Adrenal gland (tissue), 12 donors: ENCODE data around the gene MBNL1. TPM values are rescaled to one million over a fixed set of nuclear protein-coding genes. Genes with fewer than 3 reads are reported as not detected.

Source experiments
- DNase-seq, 7 donors: peaks; one replicate each; pipeline ENCODE4 v3.0.0-alpha.2; 2019 to 2020
- H3K27ac ChIP-seq, 5 donors: fragments of 200-600 bp; sonication (generic) in 4 of 5; 1 replicate in 3 of 5; 2 replicates in 2 of 5; pipeline versions ENCODE4 v1.5.1 to v1.8.0; 2016 to 2020; ENCODE audit warnings: mild to moderate bottlenecking in 1 of 5
- H3K27me3 ChIP-seq: fragments of 200-600 bp; 2 replicates; pipeline ENCODE4 v1.8.0; 2021
- H3K36me3 ChIP-seq, 2 donors: fragments of 200-600 bp; replicated peaks in 1 of 2; 1 replicate in 1 of 2; 2 replicates in 1 of 2; pipeline versions ENCODE4 v1.5.1 to v1.8.0; 2018 to 2022
- H3K4me1 ChIP-seq, 2 donors: fragments of 200-600 bp; replicated peaks in 1 of 2; 1 replicate in 1 of 2; 2 replicates in 1 of 2; pipeline versions ENCODE4 v1.5.1 to v1.8.0; 2018 to 2021
- H3K4me3 ChIP-seq, 4 donors: fragments of 200-600 bp; sonication (generic) in 3 of 4; one replicate each; pipeline ENCODE4 v1.5.1; 2016 to 2018
- H3K9me3 ChIP-seq, 3 donors: fragments of 200-600 bp; sonication (generic) in 1 of 3; replicated peaks in 1 of 3; 1 replicate in 2 of 3; 2 replicates in 1 of 3; pipeline versions ENCODE4 v1.5.1 to v1.8.0; 2016 to 2021
- POLR2A ChIP-seq, 2 donors: fragments of 450-650 bp; IDR thresholded peaks; one replicate each; pipeline ENCODE4 v1.6.1; 2017; ENCODE audit warnings: antibody characterized with exemption in 2 of 2, mild to moderate bottlenecking in 2 of 2, moderate library complexity in 1 of 2
- WGBS, 4 donors: extraction: QIAGEN DNeasy Blood & Tissue Kit in 2 of 4; methylation state at CpG; one replicate each; pipeline versions ENCODE4 v1.1.5 to v1.1.7; 2013 to 2017; 5-methylcytosine and 5-hydroxymethylcytosine counted together
- intact Hi-C, 2 donors: fragments of 100-400 bp; cut with DNase I; formaldehyde crosslinking; loops; one replicate each; pipeline versions ENCODE4 v1.14.1 to v1.15.0; 2022 to 2023
- polyA plus RNA-seq, 3 donors: library from polyadenylated mRNA; stranded (reverse); fragments of 200-250 nt in 2 of 3; fragments of 350-450 nt in 1 of 3; fragmentation: Illumina TruSeq in 1 of 3; extraction: RNeasy Lipid Tissue Mini Kit (QIAGEN cat#74804) in 1 of 3; gene quantifications; one replicate each; pipeline ENCODE4 v1.2.3, GENCODE V29; 2013 to 2014
- total RNA-seq, 9 donors: library from RNA; depleted of rRNA in 4 of 9; stranded (reverse); fragments of >200 nt in 4 of 9; fragments of 120-200 nt in 1 of 9; fragmentation: NEBNext Ultra II Directional in 1 of 9; extraction: Animal tissue kit (Norgen Biotek cat#: 25700) in 1 of 9; gene quantifications; one replicate each; pipeline versions ENCODE4 v1.1.0 to v1.2.4, GENCODE V29; 2013 to 2023
- TF ChIP-seq, protein P1 (sequence below), 6 experiments: fragments of 450-650 bp in 4 of 6; fragments of 200-600 bp in 2 of 6; sonication (generic) in 1 of 6; IDR thresholded peaks; 1 replicate in 5 of 6; 2 replicates in 1 of 6; pipeline versions ENCODE4 v1.5.1 to v1.8.0; 2016 to 2021; ENCODE audit warnings: antibody characterized with exemption in 6 of 6, mild to moderate bottlenecking in 2 of 6, moderate library complexity in 1 of 6
- donor health status: healthy with polysubstance abuse.
- donor health status: Bipolar disorder and iron deficiency.
- donor health status: DM: yes; HTN: yes; CAD: no.
- donor health status: DM: no; HTN: no; CAD: no.
- donor health status: DM: no; HTN: no; CAD: no.
- donor health status: DM: yes; HTN: yes; CAD: no.

Gene MBNL1
- total and polyA plus RNA-seq, 12 donors = 30.6 to 252 (median 122) TPM

DNA sequence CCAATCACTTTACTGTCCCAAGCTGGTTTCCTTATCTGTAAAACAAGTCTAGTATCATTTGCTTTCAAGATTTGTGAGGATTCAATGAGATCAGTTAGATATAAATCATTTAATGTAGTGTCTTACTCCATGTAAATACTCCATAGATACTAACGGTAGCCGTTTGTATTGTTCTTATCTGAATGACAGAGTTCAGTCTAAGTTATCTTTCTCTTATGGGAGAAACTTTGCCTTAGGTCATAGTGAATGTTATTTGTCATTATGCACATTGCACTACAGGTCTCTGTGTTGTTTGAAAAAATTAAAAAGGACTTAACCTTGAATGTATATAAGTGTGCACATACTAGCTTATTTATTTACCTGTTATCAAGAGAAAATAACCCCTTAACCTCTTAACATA lies 44.7 kb downstream of the MBNL1 start:
- TF ChIP-seq, protein P1, sequence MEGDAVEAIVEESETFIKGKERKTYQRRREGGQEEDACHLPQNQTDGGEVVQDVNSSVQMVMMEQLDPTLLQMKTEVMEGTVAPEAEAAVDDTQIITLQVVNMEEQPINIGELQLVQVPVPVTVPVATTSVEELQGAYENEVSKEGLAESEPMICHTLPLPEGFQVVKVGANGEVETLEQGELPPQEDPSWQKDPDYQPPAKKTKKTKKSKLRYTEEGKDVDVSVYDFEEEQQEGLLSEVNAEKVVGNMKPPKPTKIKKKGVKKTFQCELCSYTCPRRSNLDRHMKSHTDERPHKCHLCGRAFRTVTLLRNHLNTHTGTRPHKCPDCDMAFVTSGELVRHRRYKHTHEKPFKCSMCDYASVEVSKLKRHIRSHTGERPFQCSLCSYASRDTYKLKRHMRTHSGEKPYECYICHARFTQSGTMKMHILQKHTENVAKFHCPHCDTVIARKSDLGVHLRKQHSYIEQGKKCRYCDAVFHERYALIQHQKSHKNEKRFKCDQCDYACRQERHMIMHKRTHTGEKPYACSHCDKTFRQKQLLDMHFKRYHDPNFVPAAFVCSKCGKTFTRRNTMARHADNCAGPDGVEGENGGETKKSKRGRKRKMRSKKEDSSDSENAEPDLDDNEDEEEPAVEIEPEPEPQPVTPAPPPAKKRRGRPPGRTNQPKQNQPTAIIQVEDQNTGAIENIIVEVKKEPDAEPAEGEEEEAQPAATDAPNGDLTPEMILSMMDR (IDR thresholded peaks at IDR 0.05) = no peak
- TF ChIP-seq POLR2A (IDR thresholded peaks at IDR 0.05) = no peak
- no peaks in the 10 kb centered on the region for H3K36me3 ChIP-seq
- intact Hi-C loops = no loop called here
- DNase-seq = no peak
- WGBS, 4 donors = 69 to 81% (median 74%) methylated on average over 2 of the region's 2 CpGs
- H3K4me1 ChIP-seq = peaks cover under 1 to 47% of the 10 kb centered on the region in 2 donors
- H3K4me3 ChIP-seq = no peak overlapping the region
- no peaks in the 10 kb centered on the region for H3K27me3 ChIP-seq
- H3K27ac ChIP-seq = no peak overlapping the region
- no peaks in the 10 kb centered on the region for H3K9me3 ChIP-seq

DNA sequence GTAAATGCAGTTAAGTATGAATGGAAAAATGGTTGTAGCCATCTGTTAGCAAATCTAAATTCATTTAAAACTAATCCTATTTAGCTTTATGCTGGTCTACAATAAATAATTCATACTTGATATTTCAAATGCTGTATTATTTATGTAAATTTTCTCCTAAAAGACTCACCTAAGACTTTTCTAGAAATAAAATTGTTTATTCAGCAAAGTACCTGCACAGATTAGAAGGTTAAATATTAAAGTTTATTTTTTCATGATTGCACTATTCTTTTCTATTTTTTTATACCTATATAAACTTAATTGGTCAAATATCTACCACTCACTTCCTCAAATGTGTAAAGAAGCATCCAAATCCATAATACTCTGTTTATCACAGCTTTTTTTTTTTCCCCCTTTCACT lies 45.2 kb downstream of the MBNL1 start:
- TF ChIP-seq POLR2A (IDR thresholded peaks at IDR 0.05) = no peak
- TF ChIP-seq, protein P1 (IDR thresholded peaks at IDR 0.05) = no peak
- intact Hi-C loops = no loop called here
- H3K4me3 ChIP-seq = no peak overlapping the region
- no peaks in the 10 kb centered on the region for H3K9me3 ChIP-seq
- DNase-seq = no peak
- peaks cover 0 to 47% of the 10 kb centered on the region in 2 donors for H3K4me1 ChIP-seq
- H3K27ac ChIP-seq = no peak overlapping the region
- H3K27me3 ChIP-seq = no peaks in the 10 kb centered on the region
- no peaks in the 10 kb centered on the region for H3K36me3 ChIP-seq

DNA sequence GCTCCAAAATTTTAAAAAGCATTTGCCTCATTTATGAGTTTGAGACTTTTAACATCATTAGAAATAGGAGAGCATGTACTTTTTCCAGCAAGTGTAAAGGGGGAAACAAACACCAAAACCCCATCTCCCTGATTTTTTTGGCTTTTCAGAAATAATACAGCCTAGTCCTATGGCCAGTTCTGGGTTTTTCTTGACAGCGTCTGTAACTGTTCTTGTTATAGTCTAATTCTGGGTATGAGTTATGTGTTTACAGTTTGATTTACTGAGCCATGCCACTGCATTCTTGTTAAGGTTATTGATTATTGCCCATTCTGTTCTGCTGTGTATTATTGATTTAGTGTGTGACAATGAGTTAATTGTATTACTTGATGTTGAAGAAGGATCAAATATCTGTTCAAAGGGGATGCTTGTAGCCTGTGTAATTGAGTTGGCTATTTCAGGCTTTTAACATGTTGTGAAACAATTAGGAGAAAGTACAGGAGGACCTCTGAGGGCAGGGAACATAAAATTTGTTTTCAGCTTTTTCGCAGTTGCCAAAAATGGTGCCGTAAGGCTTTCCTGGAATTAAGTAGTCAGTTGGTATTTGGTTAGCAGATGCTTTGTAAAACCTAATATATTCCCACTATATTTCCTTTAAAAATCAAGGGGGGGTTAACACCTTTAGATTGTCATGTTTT lies 46.1 kb downstream of the MBNL1 start:
- intact Hi-C loops = no loop called here
- no peak overlapping the region for H3K27ac ChIP-seq
- 85 to 97% (median 93%) methylated on average over 3 of the region's 3 CpGs for WGBS, 4 donors
- no peak overlapping the region for H3K4me3 ChIP-seq
- no peaks in the 10 kb centered on the region for H3K27me3 ChIP-seq
- no peaks in the 10 kb centered on the region for H3K36me3 ChIP-seq
- peaks cover 0 to 44% of the 10 kb centered on the region in 2 donors for H3K4me1 ChIP-seq
- no peaks in the 10 kb centered on the region for H3K9me3 ChIP-seq
- TF ChIP-seq POLR2A (IDR thresholded peaks at IDR 0.05) = no peak
- TF ChIP-seq, protein P1 (IDR thresholded peaks at IDR 0.05) = no peak
- no peak for DNase-seq

DNA sequence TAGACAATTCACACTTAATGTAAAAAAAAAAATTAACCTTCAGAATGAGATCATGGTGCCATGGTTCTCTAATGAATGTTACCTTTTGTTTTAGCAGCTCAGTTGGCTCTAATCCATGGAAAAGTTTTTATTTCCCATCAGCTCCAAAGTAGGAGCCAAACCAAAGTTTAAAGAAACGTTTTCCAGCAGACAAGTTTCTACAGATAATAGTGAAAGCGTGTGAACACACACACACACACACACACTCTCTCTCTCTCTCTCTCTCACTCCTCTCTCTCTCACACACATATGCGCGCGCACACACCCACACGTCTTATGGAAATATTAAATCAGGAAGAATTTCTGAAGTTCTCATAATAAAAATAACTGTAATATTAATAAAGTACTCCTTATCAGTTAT lies 46.9 kb downstream of the MBNL1 start:
- TF ChIP-seq, protein P1 (IDR thresholded peaks at IDR 0.05) = no peak
- no peak for TF ChIP-seq POLR2A (IDR thresholded peaks at IDR 0.05)
- Histone ChIP-seq H3K4me1 (peaks cover 0 to 47% of the 10 kb centered on the region in 2 donors), H3K27me3 (no peaks in the 10 kb centered on the region), H3K4me3 (no peak overlapping the region), H3K27ac (no peak overlapping the region), H3K9me3 (no peaks in the 10 kb centered on the region), H3K36me3 (no peaks in the 10 kb centered on the region)
- DNase-seq = no peak
- 63 to 74% (median 72%) methylated on average over 6 of the region's 6 CpGs for WGBS, 4 donors
- intact Hi-C loops = no loop called here
